Measurements from ENCODE around the gene ARHGAP22. TPM values are rescaled to one million over a fixed set of nuclear protein-coding genes. Genes with fewer than 3 reads are reported as not detected.

The ARHGAP22 gene
- total RNA-seq, 1 donor from 2014 or later: 0.82 TPM

DNA sequence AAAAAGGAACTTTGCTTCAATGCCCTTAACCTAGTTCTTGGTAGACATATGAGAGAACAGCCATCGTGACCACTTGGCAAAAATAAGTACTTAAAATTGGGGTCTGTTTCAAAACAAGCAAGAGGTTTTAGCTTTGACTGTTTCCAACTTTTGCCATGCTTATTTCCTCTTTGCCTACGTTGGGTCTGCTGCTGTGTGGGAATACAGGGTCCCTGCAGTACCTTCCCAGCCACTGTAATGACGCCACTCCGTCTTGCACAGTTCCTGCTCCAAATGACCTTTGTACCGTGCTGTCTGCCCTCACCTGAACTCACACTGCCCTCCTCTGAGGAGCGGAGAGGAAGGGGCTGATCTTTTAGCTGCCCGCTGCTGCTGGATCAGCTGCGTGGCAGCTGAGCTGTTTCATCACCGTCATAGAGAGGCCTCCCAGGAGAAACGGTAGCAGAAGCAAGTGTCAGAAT lies 165.3 kb downstream of the ARHGAP22 start:
- POLR2A ChIA-PET: no interaction called here
- no peaks in the 10 kb centered on the region for H3K27me3 Mint-ChIP-seq

GRCh38 chr10:48439031-48439430 lies 165.8 kb downstream of the ARHGAP22 start:
- TF ChIP-seq, protein P1, sequence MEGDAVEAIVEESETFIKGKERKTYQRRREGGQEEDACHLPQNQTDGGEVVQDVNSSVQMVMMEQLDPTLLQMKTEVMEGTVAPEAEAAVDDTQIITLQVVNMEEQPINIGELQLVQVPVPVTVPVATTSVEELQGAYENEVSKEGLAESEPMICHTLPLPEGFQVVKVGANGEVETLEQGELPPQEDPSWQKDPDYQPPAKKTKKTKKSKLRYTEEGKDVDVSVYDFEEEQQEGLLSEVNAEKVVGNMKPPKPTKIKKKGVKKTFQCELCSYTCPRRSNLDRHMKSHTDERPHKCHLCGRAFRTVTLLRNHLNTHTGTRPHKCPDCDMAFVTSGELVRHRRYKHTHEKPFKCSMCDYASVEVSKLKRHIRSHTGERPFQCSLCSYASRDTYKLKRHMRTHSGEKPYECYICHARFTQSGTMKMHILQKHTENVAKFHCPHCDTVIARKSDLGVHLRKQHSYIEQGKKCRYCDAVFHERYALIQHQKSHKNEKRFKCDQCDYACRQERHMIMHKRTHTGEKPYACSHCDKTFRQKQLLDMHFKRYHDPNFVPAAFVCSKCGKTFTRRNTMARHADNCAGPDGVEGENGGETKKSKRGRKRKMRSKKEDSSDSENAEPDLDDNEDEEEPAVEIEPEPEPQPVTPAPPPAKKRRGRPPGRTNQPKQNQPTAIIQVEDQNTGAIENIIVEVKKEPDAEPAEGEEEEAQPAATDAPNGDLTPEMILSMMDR (IDR thresholded peaks at IDR 0.05): no peak
- peaks cover 15% of the 10 kb centered on the region for H3K36me3 Mint-ChIP-seq (ENCODE audit: low read depth)
- ChIA-PET POLR2A (no interaction called here), CTCF (no interaction called here)
- H3K27me3 Mint-ChIP-seq: no peaks in the 10 kb centered on the region
- intact Hi-C loops (cut with micrococcal nuclease): no loop called here
- DNase-seq (no peak), ATAC-seq (ENCODE audit: low read depth) (no peak)
- no peaks in the 10 kb centered on the region for H3K4me1 Mint-ChIP-seq
- no peak overlapping the region for H3K27ac Mint-ChIP-seq
- H3K9me3 Mint-ChIP-seq: no peaks in the 10 kb centered on the region
- H3K4me3 Mint-ChIP-seq: no peak overlapping the region

More for the DNA sequence above, 165.3 kb downstream of the ARHGAP22 start:
- intact Hi-C loops (cut with micrococcal nuclease): no loop called here
- ATAC-seq (ENCODE audit: low read depth) (no peak), DNase-seq (no peak)
- Mint-ChIP-seq H3K36me3 (ENCODE audit: low read depth) (peaks cover 10% of the 10 kb centered on the region), H3K9me3 (no peaks in the 10 kb centered on the region), H3K4me3 (no peak overlapping the region), H3K4me1 (no peaks in the 10 kb centered on the region), H3K27ac (no peak overlapping the region)
- TF ChIP-seq, protein P1 (IDR thresholded peaks at IDR 0.05): no peak
- CTCF ChIA-PET: interaction anchor here (0.8 kb wide), 1 partner anchor 217 kb away, joined by 3 read pairs; no protein-coding TSS in a partner anchor

GRCh38 chr10:48437546-48437945 lies 167.3 kb downstream of the ARHGAP22 start:
- H3K27me3 Mint-ChIP-seq: no peaks in the 10 kb centered on the region
- intact Hi-C loops (cut with micrococcal nuclease): no loop called here
- ATAC-seq (ENCODE audit: low read depth) (no peak), DNase-seq (no peak)
- H3K4me1 Mint-ChIP-seq: no peaks in the 10 kb centered on the region
- TF ChIP-seq, protein P1 (IDR thresholded peaks at IDR 0.05): no peak
- H3K4me3 Mint-ChIP-seq: no peak overlapping the region
- no peaks in the 10 kb centered on the region for H3K9me3 Mint-ChIP-seq
- ChIA-PET CTCF (interaction anchor here (0.8 kb wide), 1 partner anchor 219 kb away, joined by 3 read pairs; no protein-coding TSS in a partner anchor), POLR2A (no interaction called here)
- H3K36me3 Mint-ChIP-seq (ENCODE audit: low read depth): peaks cover 19% of the 10 kb centered on the region
- H3K27ac Mint-ChIP-seq: no peak overlapping the region

DNA sequence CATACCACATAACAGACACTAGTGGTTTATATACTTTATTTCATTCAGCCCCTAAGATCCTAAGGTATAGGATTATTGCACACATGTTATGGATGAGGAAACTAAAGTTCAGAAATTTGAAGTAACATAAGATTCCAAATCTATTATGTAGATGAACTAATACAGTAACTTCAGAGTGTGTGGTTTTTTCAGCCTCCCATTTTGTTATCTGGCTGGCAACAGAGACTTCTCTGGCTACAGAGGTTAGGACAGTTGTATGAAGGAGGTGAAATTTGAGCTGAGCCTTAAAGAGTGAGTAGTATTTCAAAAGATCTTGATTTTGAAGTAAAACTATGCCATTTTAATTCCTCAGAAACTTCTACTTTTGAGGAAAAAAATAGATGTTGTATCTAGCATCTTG lies 173.0 kb downstream of the ARHGAP22 start:
- ATAC-seq (ENCODE audit: low read depth) (no peak), DNase-seq (no peak)
- intact Hi-C loops (cut with micrococcal nuclease): no loop called here
- no peaks in the 10 kb centered on the region for H3K9me3 Mint-ChIP-seq
- H3K36me3 Mint-ChIP-seq (ENCODE audit: low read depth): peaks cover 48% of the 10 kb centered on the region
- no peaks in the 10 kb centered on the region for H3K4me1 Mint-ChIP-seq
- no peak overlapping the region for H3K27ac Mint-ChIP-seq
- TF ChIP-seq, protein P1 (IDR thresholded peaks at IDR 0.05): no peak
- ChIA-PET CTCF (no interaction called here), POLR2A (no interaction called here)
- no peak overlapping the region for H3K4me3 Mint-ChIP-seq
- no peaks in the 10 kb centered on the region for H3K27me3 Mint-ChIP-seq

DNA sequence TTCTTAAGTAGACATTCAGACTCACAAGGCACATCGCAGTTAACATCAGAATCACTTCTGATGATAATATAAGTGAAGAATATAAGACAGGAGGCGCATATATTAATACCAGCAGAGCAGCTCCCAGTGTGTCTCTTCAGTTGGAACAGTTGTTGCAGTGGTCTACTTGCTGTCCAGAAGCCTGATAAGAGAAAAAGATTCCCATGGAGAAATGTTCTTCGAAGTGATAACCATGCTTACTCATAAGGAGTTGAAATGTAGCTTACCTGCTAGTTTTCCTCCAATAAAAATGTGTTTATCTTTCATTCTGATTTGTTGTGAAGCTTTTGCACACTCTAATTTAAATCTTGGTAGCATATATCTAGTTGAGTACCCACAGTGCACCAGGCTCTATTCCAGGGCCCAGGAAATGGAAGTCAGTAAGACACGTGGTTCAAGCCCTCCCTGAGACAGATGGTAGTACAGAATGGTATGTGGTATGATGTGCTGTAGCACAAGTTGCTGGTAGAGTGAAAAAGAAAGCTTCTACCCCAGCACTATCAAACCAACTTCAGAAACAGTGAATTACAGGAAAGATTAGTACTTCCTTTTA lies 174.4 kb downstream of the ARHGAP22 start:
- intact Hi-C loops (cut with micrococcal nuclease): no loop called here
- no peaks in the 10 kb centered on the region for H3K27me3 Mint-ChIP-seq

More for the DNA sequence above, 174.4 kb downstream of the ARHGAP22 start:
- ATAC-seq (ENCODE audit: low read depth) (no peak), DNase-seq (no peak)
- ChIA-PET POLR2A (no interaction called here), CTCF (no interaction called here)
- TF ChIP-seq, protein P1 (IDR thresholded peaks at IDR 0.05): no peak
- no peaks in the 10 kb centered on the region for H3K4me1 Mint-ChIP-seq
- no peak overlapping the region for H3K27ac Mint-ChIP-seq
- no peak overlapping the region for H3K4me3 Mint-ChIP-seq
- no peaks in the 10 kb centered on the region for H3K9me3 Mint-ChIP-seq
- H3K36me3 Mint-ChIP-seq (ENCODE audit: low read depth): peaks cover 50% of the 10 kb centered on the region

Measured in activated B cell treated with CpG ODN at 0.5 μM for 24 hours (primary cell).